ENCODE data around the gene NHS.

The NHS gene

GRCh38 chrX:17549107-17549651 is 174.2 kb downstream of the NHS start:
- Histone ChIP-seq H3K4me3 (ENCODE audit: insufficient read depth, low read depth, low read length, poor library complexity, severe bottlenecking) (no peak overlapping the region), H3K36me3 (ENCODE audit: control insufficient read depth, insufficient read depth, low read length) (no peaks in the 10 kb centered on the region), H3K27ac (ENCODE audit: insufficient read depth, low read length, poor library complexity, severe bottlenecking) (no peak overlapping the region), H3K9me3 (ENCODE audit: control insufficient read depth, low read length) (no peaks in the 10 kb centered on the region), H3K27me3 (replicated peaks; ENCODE audit: control insufficient read depth, insufficient read depth, low read length, poor library complexity, severe bottlenecking) (no peaks in the 10 kb centered on the region), H3K4me1 (ENCODE audit: control insufficient read depth, insufficient read depth, low read length, poor library complexity, severe bottlenecking) (no peaks in the 10 kb centered on the region)
- no peak for DNase-seq

- no peaks in the 10 kb centered on the region for H3K27me3 ChIP-seq (replicated peaks; ENCODE audit: control insufficient read depth, insufficient read depth, low read length, poor library complexity, severe bottlenecking)
- H3K36me3 ChIP-seq (ENCODE audit: control insufficient read depth, insufficient read depth, low read length), result no peaks in the 10 kb centered on the region
- no peak overlapping the region for H3K4me3 ChIP-seq (ENCODE audit: insufficient read depth, low read depth, low read length, poor library complexity, severe bottlenecking)
- H3K4me1 ChIP-seq (ENCODE audit: control insufficient read depth, insufficient read depth, low read length, poor library complexity, severe bottlenecking), result no peaks in the 10 kb centered on the region
- DNase-seq, result no peak
- H3K27ac ChIP-seq (ENCODE audit: insufficient read depth, low read length, poor library complexity, severe bottlenecking), result no peak overlapping the region
- H3K9me3 ChIP-seq (ENCODE audit: control insufficient read depth, low read length), result no peaks in the 10 kb centered on the region
Measured at GRCh38 chrX:17550011-17550410, 175.0 kb downstream of the NHS start.

- DNase-seq, result no peak
- Histone ChIP-seq H3K27ac (ENCODE audit: insufficient read depth, low read length, poor library complexity, severe bottlenecking) (no peak overlapping the region), H3K36me3 (ENCODE audit: control insufficient read depth, insufficient read depth, low read length) (no peaks in the 10 kb centered on the region), H3K4me1 (ENCODE audit: control insufficient read depth, insufficient read depth, low read length, poor library complexity, severe bottlenecking) (no peaks in the 10 kb centered on the region), H3K9me3 (ENCODE audit: control insufficient read depth, low read length) (no peaks in the 10 kb centered on the region), H3K27me3 (replicated peaks; ENCODE audit: control insufficient read depth, insufficient read depth, low read length, poor library complexity, severe bottlenecking) (no peaks in the 10 kb centered on the region), H3K4me3 (ENCODE audit: insufficient read depth, low read depth, low read length, poor library complexity, severe bottlenecking) (no peak overlapping the region)
Measured at GRCh38 chrX:17552044-17552650, 177.1 kb downstream of the NHS start.

GRCh38 chrX:17553469-17553868 is 178.5 kb downstream of the NHS start:
- Histone ChIP-seq H3K27ac (ENCODE audit: insufficient read depth, low read length, poor library complexity, severe bottlenecking) (no peak overlapping the region), H3K4me1 (ENCODE audit: control insufficient read depth, insufficient read depth, low read length, poor library complexity, severe bottlenecking) (no peaks in the 10 kb centered on the region), H3K4me3 (ENCODE audit: insufficient read depth, low read depth, low read length, poor library complexity, severe bottlenecking) (no peak overlapping the region), H3K9me3 (ENCODE audit: control insufficient read depth, low read length) (no peaks in the 10 kb centered on the region), H3K36me3 (ENCODE audit: control insufficient read depth, insufficient read depth, low read length) (no peaks in the 10 kb centered on the region), H3K27me3 (replicated peaks; ENCODE audit: control insufficient read depth, insufficient read depth, low read length, poor library complexity, severe bottlenecking) (no peaks in the 10 kb centered on the region)
- DNase-seq, result no peak

- no peaks in the 10 kb centered on the region for H3K9me3 ChIP-seq (ENCODE audit: control insufficient read depth, low read length)
- DNase-seq, result no peak
- H3K4me1 ChIP-seq (ENCODE audit: control insufficient read depth, insufficient read depth, low read length, poor library complexity, severe bottlenecking), result no peaks in the 10 kb centered on the region
- no peaks in the 10 kb centered on the region for H3K27me3 ChIP-seq (replicated peaks; ENCODE audit: control insufficient read depth, insufficient read depth, low read length, poor library complexity, severe bottlenecking)
- no peak overlapping the region for H3K4me3 ChIP-seq (ENCODE audit: insufficient read depth, low read depth, low read length, poor library complexity, severe bottlenecking)
- H3K27ac ChIP-seq (ENCODE audit: insufficient read depth, low read length, poor library complexity, severe bottlenecking), result no peak overlapping the region
- no peaks in the 10 kb centered on the region for H3K36me3 ChIP-seq (ENCODE audit: control insufficient read depth, insufficient read depth, low read length)
Measured at GRCh38 chrX:17553961-17554482, 179.0 kb downstream of the NHS start.

GRCh38 chrX:17554914-17555313 is 179.9 kb downstream of the NHS start:
- no peaks in the 10 kb centered on the region for H3K9me3 ChIP-seq (ENCODE audit: control insufficient read depth, low read length)
- H3K36me3 ChIP-seq (ENCODE audit: control insufficient read depth, insufficient read depth, low read length), result no peaks in the 10 kb centered on the region
- no peaks in the 10 kb centered on the region for H3K4me1 ChIP-seq (ENCODE audit: control insufficient read depth, insufficient read depth, low read length, poor library complexity, severe bottlenecking)
- no peak overlapping the region for H3K27ac ChIP-seq (ENCODE audit: insufficient read depth, low read length, poor library complexity, severe bottlenecking)
- H3K27me3 ChIP-seq (replicated peaks; ENCODE audit: control insufficient read depth, insufficient read depth, low read length, poor library complexity, severe bottlenecking), result no peaks in the 10 kb centered on the region
- DNase-seq, result no peak
- H3K4me3 ChIP-seq (ENCODE audit: insufficient read depth, low read depth, low read length, poor library complexity, severe bottlenecking), result no peak overlapping the region

- Histone ChIP-seq H3K9me3 (ENCODE audit: control insufficient read depth, low read length) (no peaks in the 10 kb centered on the region), H3K36me3 (ENCODE audit: control insufficient read depth, insufficient read depth, low read length) (no peaks in the 10 kb centered on the region), H3K4me3 (ENCODE audit: insufficient read depth, low read depth, low read length, poor library complexity, severe bottlenecking) (no peak overlapping the region), H3K4me1 (ENCODE audit: control insufficient read depth, insufficient read depth, low read length, poor library complexity, severe bottlenecking) (no peaks in the 10 kb centered on the region), H3K27me3 (replicated peaks; ENCODE audit: control insufficient read depth, insufficient read depth, low read length, poor library complexity, severe bottlenecking) (no peaks in the 10 kb centered on the region), H3K27ac (ENCODE audit: insufficient read depth, low read length, poor library complexity, severe bottlenecking) (no peak overlapping the region)
- DNase-seq, result no peak
Measured at GRCh38 chrX:17555846-17556245, 180.8 kb downstream of the NHS start.

GRCh38 chrX:17559728-17560379 is 184.9 kb downstream of the NHS start:
- no peak overlapping the region for H3K27ac ChIP-seq (ENCODE audit: insufficient read depth, low read length, poor library complexity, severe bottlenecking)
- H3K9me3 ChIP-seq (ENCODE audit: control insufficient read depth, low read length), result no peaks in the 10 kb centered on the region
- no peak for DNase-seq
- no peaks in the 10 kb centered on the region for H3K4me1 ChIP-seq (ENCODE audit: control insufficient read depth, insufficient read depth, low read length, poor library complexity, severe bottlenecking)
- no peaks in the 10 kb centered on the region for H3K27me3 ChIP-seq (replicated peaks; ENCODE audit: control insufficient read depth, insufficient read depth, low read length, poor library complexity, severe bottlenecking)
- H3K4me3 ChIP-seq (ENCODE audit: insufficient read depth, low read depth, low read length, poor library complexity, severe bottlenecking), result no peak overlapping the region
- H3K36me3 ChIP-seq (ENCODE audit: control insufficient read depth, insufficient read depth, low read length), result no peaks in the 10 kb centered on the region

GRCh38 chrX:17560385-17560784 is 185.4 kb downstream of the NHS start:
- H3K27me3 ChIP-seq (replicated peaks; ENCODE audit: control insufficient read depth, insufficient read depth, low read length, poor library complexity, severe bottlenecking), result no peaks in the 10 kb centered on the region
- no peak for DNase-seq
- no peaks in the 10 kb centered on the region for H3K36me3 ChIP-seq (ENCODE audit: control insufficient read depth, insufficient read depth, low read length)
- H3K4me3 ChIP-seq (ENCODE audit: insufficient read depth, low read depth, low read length, poor library complexity, severe bottlenecking), result no peak overlapping the region
- H3K4me1 ChIP-seq (ENCODE audit: control insufficient read depth, insufficient read depth, low read length, poor library complexity, severe bottlenecking), result no peaks in the 10 kb centered on the region
- no peak overlapping the region for H3K27ac ChIP-seq (ENCODE audit: insufficient read depth, low read length, poor library complexity, severe bottlenecking)
- H3K9me3 ChIP-seq (ENCODE audit: control insufficient read depth, low read length), result no peaks in the 10 kb centered on the region

- no peak for DNase-seq
- no peaks in the 10 kb centered on the region for H3K4me1 ChIP-seq (ENCODE audit: control insufficient read depth, insufficient read depth, low read length, poor library complexity, severe bottlenecking)
- no peaks in the 10 kb centered on the region for H3K36me3 ChIP-seq (ENCODE audit: control insufficient read depth, insufficient read depth, low read length)
- no peak overlapping the region for H3K27ac ChIP-seq (ENCODE audit: insufficient read depth, low read length, poor library complexity, severe bottlenecking)
- no peak overlapping the region for H3K4me3 ChIP-seq (ENCODE audit: insufficient read depth, low read depth, low read length, poor library complexity, severe bottlenecking)
- H3K27me3 ChIP-seq (replicated peaks; ENCODE audit: control insufficient read depth, insufficient read depth, low read length, poor library complexity, severe bottlenecking), result no peaks in the 10 kb centered on the region
- H3K9me3 ChIP-seq (ENCODE audit: control insufficient read depth, low read length), result no peaks in the 10 kb centered on the region
Measured at GRCh38 chrX:17563076-17563475, 188.1 kb downstream of the NHS start.

All from effector memory CD4-positive, alpha-beta T cell (primary cell).